Neuron (in vitro differentiated cells): ENCODE data around the gene BST1.

Experiments
- H2AFZ ChIP-seq: one replicate; pipeline ENCODE4 v1.6.1; 2013; ENCODE audit warnings: low read depth, mild to moderate bottlenecking, inconsistent platforms, low read length, moderate library complexity
- H3K27me3 ChIP-seq: one replicate; pipeline ENCODE4 v1.6.1; 2013; ENCODE audit warnings: low read length; ENCODE audit not compliant: insufficient read depth
- H3K36me3 ChIP-seq: one replicate; pipeline ENCODE4 v1.6.1; 2013; ENCODE audit warnings: low read length; ENCODE audit not compliant: insufficient read depth
- H3K4me1 ChIP-seq: one replicate; pipeline ENCODE4 v1.6.1; 2013; ENCODE audit warnings: low read length; ENCODE audit not compliant: insufficient read depth
- H3K4me3 ChIP-seq: 2 replicates; pipeline ENCODE4 v1.5.1; 2013; ENCODE audit warnings: mild to moderate bottlenecking, low read length, moderate library complexity
- H3K9me3 ChIP-seq: one replicate; pipeline ENCODE4 v1.6.1; 2013; ENCODE audit warnings: low read length

Gene BST1

DNA sequence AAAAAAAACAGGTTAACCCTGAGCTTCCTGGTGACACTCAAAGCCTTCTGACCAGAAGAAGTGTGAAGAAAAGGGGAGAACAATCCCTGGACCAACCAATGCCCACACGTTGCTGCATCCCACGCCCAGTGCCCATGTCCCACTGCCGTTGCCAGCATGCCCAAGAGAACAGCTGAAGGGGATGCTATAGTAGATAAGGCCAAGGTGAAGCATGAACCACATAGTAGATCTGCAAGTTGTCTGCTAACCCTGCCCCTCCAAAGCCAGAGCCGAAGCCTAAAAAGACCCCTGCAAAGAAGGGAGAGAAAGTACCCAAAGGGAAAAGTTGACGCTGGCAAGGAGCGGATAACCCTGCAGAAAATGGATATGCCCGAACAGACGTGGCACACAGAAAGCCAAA is 64.0 kb downstream of the BST1 start:
- H3K27me3 ChIP-seq = no peaks in the 10 kb centered on the region
- H3K4me3 ChIP-seq = no peak overlapping the region
- H3K36me3 ChIP-seq = no peaks in the 10 kb centered on the region
- no peaks in the 10 kb centered on the region for H3K4me1 ChIP-seq
- H2AFZ ChIP-seq = no peak overlapping the region
- H3K9me3 ChIP-seq = no peaks in the 10 kb centered on the region

GRCh38 chr4:15769202-15769601 is 66.3 kb downstream of the BST1 start:
- Histone ChIP-seq H3K36me3 (no peaks in the 10 kb centered on the region), H2AFZ (no peak overlapping the region), H3K4me3 (no peak overlapping the region), H3K4me1 (no peaks in the 10 kb centered on the region), H3K27me3 (peaks cover 3% of the 10 kb centered on the region), H3K9me3 (no peaks in the 10 kb centered on the region)

DNA sequence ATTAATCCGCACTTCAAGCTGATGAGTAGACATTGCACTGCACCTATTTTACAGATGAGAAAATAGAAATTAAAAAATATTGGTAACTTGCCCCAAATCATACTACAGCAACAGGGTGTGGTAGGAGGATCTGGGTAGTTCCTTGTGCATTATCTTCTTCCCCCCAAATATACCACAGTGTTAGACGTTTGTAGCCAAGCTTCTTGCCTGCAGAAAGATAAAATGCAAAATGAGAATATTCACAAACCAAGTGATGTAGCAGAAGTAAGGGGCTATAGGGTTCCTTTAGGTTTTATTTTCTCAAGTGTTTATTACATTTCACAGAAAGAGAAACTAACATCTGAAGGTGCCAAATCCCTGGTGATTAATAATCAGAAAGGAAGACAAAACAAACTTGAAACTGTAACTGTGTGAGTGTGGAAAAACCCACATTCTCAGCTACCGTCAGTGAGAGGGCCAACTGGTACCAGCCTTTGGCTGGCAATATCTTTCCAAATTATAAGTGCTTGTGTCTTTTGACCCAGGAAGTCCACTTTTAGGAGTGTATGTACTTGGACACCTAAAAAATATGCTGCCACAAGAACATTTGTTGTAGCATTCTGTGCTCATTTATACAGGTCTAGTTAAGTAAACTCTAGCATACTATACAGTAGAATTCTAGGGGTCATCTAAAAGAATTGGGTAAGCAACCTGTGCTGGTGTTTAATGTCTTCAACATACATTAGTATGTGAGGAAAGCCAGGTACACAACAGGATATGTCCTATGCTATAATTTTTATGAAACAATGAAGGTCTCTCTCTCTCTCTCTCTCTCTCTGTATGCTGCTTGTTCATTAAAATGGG is 68.6 kb downstream of the BST1 start:
- H3K9me3 ChIP-seq = no peaks in the 10 kb centered on the region
- no peaks in the 10 kb centered on the region for H3K36me3 ChIP-seq
- H3K4me3 ChIP-seq = no peak overlapping the region
- H2AFZ ChIP-seq = no peak overlapping the region
- H3K27me3 ChIP-seq = peaks cover 16% of the 10 kb centered on the region
- H3K4me1 ChIP-seq = no peaks in the 10 kb centered on the region

GRCh38 chr4:15774020-15774420 is 71.2 kb downstream of the BST1 start:
- Histone ChIP-seq H2AFZ (no peak overlapping the region), H3K27me3 (peaks cover 38% of the 10 kb centered on the region), H3K4me3 (no peak overlapping the region), H3K36me3 (no peaks in the 10 kb centered on the region), H3K4me1 (peaks cover 6% of the 10 kb centered on the region), H3K9me3 (no peaks in the 10 kb centered on the region)

DNA sequence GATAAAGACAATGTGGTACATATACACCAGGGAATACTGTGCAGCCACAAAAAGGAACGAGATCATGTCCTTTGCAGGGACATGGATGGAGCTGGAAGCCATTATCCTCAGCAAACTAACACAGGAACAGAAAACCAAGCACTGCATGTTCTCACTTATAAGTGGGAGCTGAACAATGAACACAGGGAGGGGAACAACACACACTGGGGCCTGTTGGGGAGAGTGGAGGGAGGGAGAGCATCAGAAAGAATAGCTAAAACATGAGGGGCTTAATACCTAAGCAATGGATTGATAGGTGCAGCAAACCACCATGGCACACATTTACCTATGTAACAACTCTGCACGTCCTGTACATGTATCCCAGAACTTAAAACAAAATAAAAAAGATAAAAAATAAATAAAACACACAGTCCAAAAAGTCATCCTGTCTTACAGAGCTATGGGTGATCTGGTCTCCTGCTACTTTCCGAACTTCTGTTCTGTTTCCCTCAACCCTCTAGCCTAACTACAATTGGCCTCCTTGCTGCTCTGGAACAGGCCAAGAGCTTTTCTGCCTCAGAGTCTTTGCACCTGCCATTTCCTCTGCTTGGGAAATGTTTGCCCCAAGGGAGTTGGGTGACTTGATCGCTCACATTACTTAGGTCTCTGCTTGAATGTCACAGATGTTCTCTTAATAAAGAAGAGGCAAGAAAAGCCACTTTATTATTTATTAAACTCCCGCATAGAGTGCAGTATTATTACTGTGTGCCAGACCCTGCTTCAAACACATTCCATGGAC is 74.2 kb downstream of the BST1 start:
- H3K27me3 ChIP-seq = peaks cover 58% of the 10 kb centered on the region
- H3K9me3 ChIP-seq = no peaks in the 10 kb centered on the region
- H3K4me1 ChIP-seq = peaks cover 15% of the 10 kb centered on the region
- H3K36me3 ChIP-seq = no peaks in the 10 kb centered on the region
- H3K4me3 ChIP-seq = no peak overlapping the region
- H2AFZ ChIP-seq = no peak overlapping the region

DNA sequence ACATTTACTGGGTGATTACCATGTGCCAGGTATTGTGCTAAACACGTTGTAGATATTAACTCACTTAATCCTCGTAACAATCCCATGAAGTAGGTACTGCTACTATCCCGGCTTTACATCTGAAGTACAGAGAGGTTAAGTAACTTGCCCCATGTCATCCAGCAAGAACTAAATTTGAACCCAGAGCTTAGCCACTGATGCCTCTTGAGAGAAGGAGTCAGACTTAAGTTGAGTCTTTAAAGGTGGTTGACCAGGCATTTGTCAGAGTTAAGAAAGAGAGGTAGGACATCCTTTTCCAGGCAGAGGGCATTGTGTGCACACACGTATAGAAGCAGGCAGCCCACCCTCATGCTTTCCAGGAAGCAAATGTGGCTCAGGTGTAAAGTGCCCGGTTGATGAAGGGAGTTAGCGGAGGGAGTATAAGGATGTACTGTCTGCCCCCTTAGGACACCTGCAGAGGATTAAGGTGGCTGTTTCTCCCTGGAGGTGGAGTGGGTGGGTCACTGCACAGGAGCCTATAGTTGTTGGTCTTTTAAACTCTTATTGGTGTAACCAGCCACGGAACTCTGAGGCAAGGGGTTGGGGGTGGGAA is 74.9 kb downstream of the BST1 start:
- Histone ChIP-seq H3K27me3 (peaks cover 59% of the 10 kb centered on the region), H3K36me3 (no peaks in the 10 kb centered on the region), H2AFZ (no peak overlapping the region), H3K9me3 (no peaks in the 10 kb centered on the region), H3K4me3 (no peak overlapping the region), H3K4me1 (peaks cover 15% of the 10 kb centered on the region)

GRCh38 chr4:15778289-15779241 is 75.7 kb downstream of the BST1 start, which contains the start of gene CD38:
CD38 (plus strand) TSS chr4:15778328; CDS start chr4:15778415, 87 bp downstream.
- Histone ChIP-seq H3K4me1 (peaks cover 15% of the 10 kb centered on the region), H3K4me3 (peak within 1 kb of the TSS; percentile 43), H3K27me3 (peaks cover 64% of the 10 kb centered on the region), H3K9me3 (no peaks in the 10 kb centered on the region), H3K36me3 (no peaks in the 10 kb centered on the region), H2AFZ (peak within 1 kb of the TSS; percentile 76)

GRCh38 chr4:15779306-15779705 is 76.4 kb downstream of the BST1 start:
- Histone ChIP-seq H2AFZ (peak overlapping the region; percentile 76), H3K36me3 (no peaks in the 10 kb centered on the region), H3K4me3 (peak overlapping the region; percentile 43), H3K27me3 (peaks cover 62% of the 10 kb centered on the region), H3K4me1 (peaks cover 15% of the 10 kb centered on the region), H3K9me3 (no peaks in the 10 kb centered on the region)

- peaks cover 15% of the 10 kb centered on the region for H3K4me1 ChIP-seq
- H2AFZ ChIP-seq = peak overlapping the region; percentile 76
- H3K27me3 ChIP-seq = peaks cover 59% of the 10 kb centered on the region
- no peaks in the 10 kb centered on the region for H3K9me3 ChIP-seq
- H3K36me3 ChIP-seq = no peaks in the 10 kb centered on the region
- peak overlapping the region; percentile 43 for H3K4me3 ChIP-seq
Measured at GRCh38 chr4:15779809-15780208, 76.9 kb downstream of the BST1 start.

GRCh38 chr4:15781427-15782095 is 78.7 kb downstream of the BST1 start:
- H3K9me3 ChIP-seq = no peaks in the 10 kb centered on the region
- H3K4me3 ChIP-seq = no peak overlapping the region
- H3K4me1 ChIP-seq = peaks cover 15% of the 10 kb centered on the region
- H3K27me3 ChIP-seq = peaks cover 52% of the 10 kb centered on the region
- H3K36me3 ChIP-seq = no peaks in the 10 kb centered on the region
- H2AFZ ChIP-seq = no peak overlapping the region
